Measurements from ENCODE around the gene TRAPPC1. TPM values are rescaled to one million over a fixed set of nuclear protein-coding genes. Genes with fewer than 3 reads are reported as not detected.

TRAPPC1 gene
- polyA plus RNA-seq, 12 donors: 76.1 to 93.9 (median 82.4) TPM; not detected in 1

DNA sequence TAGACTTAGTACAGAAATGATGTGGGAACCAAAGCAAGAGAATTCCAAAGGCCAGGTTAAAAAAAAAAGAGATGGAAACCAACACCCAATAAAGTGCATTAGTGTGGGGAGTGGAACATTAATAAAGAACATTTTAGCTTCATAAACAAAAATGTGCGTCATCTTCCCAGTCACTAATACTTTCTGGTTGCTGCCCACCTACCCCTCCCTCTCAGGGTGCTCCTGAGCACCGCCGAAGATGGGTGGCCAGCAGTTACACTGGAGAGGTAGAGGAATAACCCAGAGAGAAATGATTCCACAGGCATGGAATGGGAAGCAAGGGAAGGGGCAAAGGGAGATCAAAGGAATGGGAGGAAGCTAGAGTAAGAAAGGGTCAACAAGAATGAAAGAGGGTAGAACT, 49.1 kb downstream of the TRAPPC1 start:
- no peak for DNase-seq

DNA sequence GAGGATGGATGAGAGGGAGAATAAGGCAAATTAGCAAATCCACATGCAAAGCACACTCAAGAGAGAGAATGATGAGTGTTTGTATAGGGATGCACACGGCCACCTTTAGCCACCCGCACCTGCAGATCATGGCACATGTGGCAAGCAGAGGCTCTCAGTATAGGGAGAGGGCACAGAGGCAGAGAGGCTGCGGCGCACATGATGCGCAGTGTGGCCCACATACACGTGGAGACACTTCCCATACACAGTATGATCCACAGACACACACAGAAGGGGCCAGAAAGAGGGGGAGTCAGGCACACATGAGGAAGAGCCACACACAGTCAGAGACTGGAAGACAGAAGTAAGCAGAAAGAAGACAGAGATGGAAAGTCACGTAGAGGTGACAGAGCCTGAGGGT, 49.7 kb downstream of the TRAPPC1 start:
- no peak for DNase-seq

DNA sequence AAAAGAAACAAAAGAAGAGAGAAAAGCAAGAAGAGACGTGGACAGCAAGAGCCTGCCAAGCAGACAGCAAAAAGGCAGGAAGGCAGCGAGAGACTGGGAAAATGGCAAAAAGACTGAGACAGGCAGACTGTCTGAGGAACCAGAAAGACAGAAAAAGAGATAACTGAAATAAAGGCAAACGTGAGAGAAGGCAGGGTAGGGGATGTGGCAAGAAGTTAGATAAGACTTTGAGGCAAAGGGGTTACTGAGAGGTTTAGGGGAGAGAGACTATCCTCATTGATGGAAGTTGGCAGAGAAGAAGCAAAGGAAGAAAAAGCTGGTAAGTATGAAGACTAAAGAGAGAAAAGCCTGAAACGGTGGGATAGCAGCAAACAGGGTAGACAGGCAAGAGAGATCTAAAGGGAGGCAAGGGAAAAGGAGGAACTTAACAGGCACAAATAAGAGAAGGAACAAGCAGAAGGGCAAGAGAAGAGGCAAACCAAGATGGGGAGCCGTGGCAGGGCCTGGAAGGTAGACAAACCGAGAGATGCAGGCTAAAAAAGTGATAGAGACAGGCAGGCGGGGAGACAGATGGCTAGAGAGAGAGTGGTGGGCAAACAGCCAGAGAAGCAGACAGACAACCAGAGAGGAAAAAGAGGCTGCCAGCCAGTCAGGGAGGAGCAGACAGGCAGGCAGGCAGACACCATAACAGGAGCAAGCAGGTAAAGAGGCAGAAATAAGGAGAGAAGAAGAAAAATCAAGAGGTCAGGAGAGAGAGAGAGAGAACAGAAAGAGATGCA, 50.3 kb downstream of the TRAPPC1 start:
- no peak for DNase-seq

Other genes with a start within 250 kb of the TRAPPC1 start
- gene TP53, start 244.5 kb downstream of the TRAPPC1 start, polyA plus RNA-seq (ENCODE audit: insufficient read length in 12 of 12): 100 to 1,000 TPM in 1 of 12 donors, 10 to 100 TPM in 11; 32.5 to 874 (median 37.6) TPM
- gene WRAP53, start 243.5 kb downstream of the TRAPPC1 start, polyA plus RNA-seq (ENCODE audit: insufficient read length in 12 of 12): 1 to 10 TPM in 11 of 12 donors, not detected in 1; 5.1 to 9.9 (median 7.5) TPM
- 10 to 100 TPM in 2 of 12 donors, 1 to 10 TPM in 9, not detected in 1; 3.2 to 15.0 (median 6.0) TPM for gene EFNB3, start 226.7 kb downstream of the TRAPPC1 start, polyA plus RNA-seq (ENCODE audit: insufficient read length in 12 of 12)
- gene DNAH2, start 214.2 kb downstream of the TRAPPC1 start, polyA plus RNA-seq (ENCODE audit: insufficient read length in 12 of 12): 10 to 100 TPM in 2 of 12 donors, 1 to 10 TPM in 9, not detected in 1; 2.3 to 13.6 (median 3.8) TPM
- gene KDM6B, start 97.7 kb downstream of the TRAPPC1 start, polyA plus RNA-seq (ENCODE audit: insufficient read length in 12 of 12): 10 to 100 TPM in 11 of 12 donors, not detected in 1; 10.9 to 26.5 (median 14.6) TPM
- gene TMEM88, start 76.9 kb downstream of the TRAPPC1 start, polyA plus RNA-seq (ENCODE audit: insufficient read length in 12 of 12): 10 to 100 TPM in 11 of 12 donors, not detected in 1; 14.1 to 29.0 (median 20.2) TPM
- gene NAA38, start 74.4 kb downstream of the TRAPPC1 start, polyA plus RNA-seq (ENCODE audit: insufficient read length in 12 of 12): 10 to 100 TPM in 11 of 12 donors, not detected in 1; 34.8 to 74.9 (median 41.8) TPM
- 10 to 100 TPM in 4 of 12 donors, 1 to 10 TPM in 7, not detected in 1; 6.7 to 14.1 (median 8.7) TPM for gene CYB5D1, start 73.9 kb downstream of the TRAPPC1 start, polyA plus RNA-seq (ENCODE audit: insufficient read length in 12 of 12)
- gene CHD3, start 43.2 kb downstream of the TRAPPC1 start, polyA plus RNA-seq (ENCODE audit: insufficient read length in 12 of 12): 100 to 1,000 TPM in 2 of 12 donors, 10 to 100 TPM in 9, not detected in 1; 56.4 to 524 (median 74.2) TPM
- 1 to 10 TPM in 10 of 12 donors, not detected in 2; 2.4 to 4.8 (median 3.0) TPM for gene RNF227, start 15.7 kb downstream of the TRAPPC1 start, polyA plus RNA-seq (ENCODE audit: insufficient read length in 12 of 12)
- gene KCNAB3, start 2.1 kb downstream of the TRAPPC1 start, polyA plus RNA-seq (ENCODE audit: insufficient read length in 12 of 12): 10 to 100 TPM in 1 of 12 donors, 1 to 10 TPM in 9, not detected in 2; 2.5 to 18.8 (median 6.0) TPM
- gene CNTROB, start 260 bp upstream of the TRAPPC1 start, polyA plus RNA-seq (ENCODE audit: insufficient read length in 12 of 12): 10 to 100 TPM in 11 of 12 donors, not detected in 1; 24.9 to 62.8 (median 31.2) TPM
- under 1 TPM in 3 of 12 donors, not detected in 9; 0.04 to 0.15 (median 0.05) TPM for gene GUCY2D, start 70.7 kb upstream of the TRAPPC1 start, polyA plus RNA-seq (ENCODE audit: insufficient read length in 12 of 12)
- gene ALOX15B, start 107.1 kb upstream of the TRAPPC1 start, polyA plus RNA-seq (ENCODE audit: insufficient read length in 12 of 12): 1 to 10 TPM in 1 of 12 donors, under 1 TPM in 9, not detected in 2; 0.18 to 1.2 (median 0.28) TPM
- gene ALOX12B, start 155.8 kb upstream of the TRAPPC1 start, polyA plus RNA-seq (ENCODE audit: insufficient read length in 12 of 12): under 1 TPM in 3 of 12 donors, not detected in 9; 0.09 to 0.66 (median 0.49) TPM
- under 1 TPM in 3 of 12 donors, not detected in 9; 0.08 to 0.37 (median 0.22) TPM for gene ALOXE3, start 186.6 kb upstream of the TRAPPC1 start, polyA plus RNA-seq (ENCODE audit: insufficient read length in 12 of 12)
- gene HES7, start 192.2 kb upstream of the TRAPPC1 start, polyA plus RNA-seq (ENCODE audit: insufficient read length in 12 of 12): under 1 TPM in 3 of 12 donors, not detected in 9; 0.12 to 0.29 (median 0.14) TPM
- 100 to 1,000 TPM in 1 of 12 donors, 10 to 100 TPM in 10, not detected in 1; 27.4 to 159 (median 47.2) TPM for gene PER1, start 220.5 kb upstream of the TRAPPC1 start, polyA plus RNA-seq (ENCODE audit: insufficient read length in 12 of 12)
- gene VAMP2, start 231.0 kb upstream of the TRAPPC1 start, polyA plus RNA-seq (ENCODE audit: insufficient read length in 12 of 12): 1,000 to 10,000 TPM in 1 of 12 donors, 100 to 1,000 TPM in 1, 10 to 100 TPM in 10; 53.7 to 1,226 (median 62.8) TPM
- gene TMEM107, start 244.4 kb upstream of the TRAPPC1 start, polyA plus RNA-seq (ENCODE audit: insufficient read length in 12 of 12): 10 to 100 TPM in 1 of 12 donors, 1 to 10 TPM in 10, not detected in 1; 4.5 to 13.7 (median 6.8) TPM